IMR-90 (cell line): ENCODE measurements around the gene CDK8. TPM values are rescaled to one million over a fixed set of nuclear protein-coding genes. Genes with fewer than 3 reads are reported as not detected.

ENCODE experiments used
- ATAC-seq: fragments of 200-7000 bp; cut with Tn5 transposase; 2 replicates; pipeline ENCODE4 v1.9.1; 2020; ENCODE audit warnings: low read depth, mild to moderate bottlenecking, moderate library complexity
- BruUV-seq: library from RNA; stranded (reverse); fragments of 400-500 nt; replicated peaks from 2 replicates; lab custom pipeline; 2021; lab: Mats Ljungman, UMichigan
- CTCF ChIA-PET: fragments of 300-600 bp; formaldehyde crosslinking; extraction: SDS; loops from one replicate; lab custom pipeline; 2021; ENCODE audit warnings: antibody characterized with exemption; lab: Yijun Ruan, JAX
- POLR2A ChIA-PET: fragments of 300-600 bp; sonication (Branson Sonifier 250); formaldehyde crosslinking; loops from one replicate; lab custom pipeline; 2022; ENCODE audit warnings: antibody characterized with exemption; ENCODE audit not compliant: unreplicated experiment; lab: Charles Lee
- DNase-seq: peaks from one replicate; pipeline ENCODE4 v3.0.0; 2013
- H2AFZ ChIP-seq: replicated peaks from 2 replicates; pipeline ENCODE3; 2013; ENCODE audit warnings: low read length, mild to moderate bottlenecking; ENCODE audit not compliant: poor library complexity
- H2AK5ac ChIP-seq: 2 replicates; pipeline ENCODE4 v1.6.1; 2013; ENCODE audit warnings: low read depth, low read length, inconsistent platforms
- H2AK9ac ChIP-seq: replicated peaks from 2 replicates; pipeline ENCODE3; 2013; ENCODE audit warnings: mild to moderate bottlenecking, low read depth, low read length, moderate library complexity; ENCODE audit not compliant: poor library complexity
- H2BK120ac ChIP-seq: 2 replicates; pipeline ENCODE4 v1.6.1; 2013; ENCODE audit warnings: low read depth, low read length, inconsistent platforms
- H2BK15ac ChIP-seq: 3 replicates; pipeline ENCODE4 v1.6.1; 2013; ENCODE audit warnings: low read depth, low read length, inconsistent platforms
- H2BK20ac ChIP-seq: 2 replicates; pipeline ENCODE4 v1.6.1; 2013; ENCODE audit warnings: low read depth, mild to moderate bottlenecking, inconsistent platforms, low read length, moderate library complexity
- H2BK5ac ChIP-seq: 2 replicates; pipeline ENCODE4 v1.6.1; 2013; ENCODE audit warnings: mild to moderate bottlenecking, low read depth, low read length, inconsistent platforms; ENCODE audit not compliant: poor library complexity, severe bottlenecking
- H3K14ac ChIP-seq: replicated peaks from 2 replicates; pipeline ENCODE4 v1.6.1; 2013; ENCODE audit warnings: low read depth, low read length, inconsistent platforms
- H3K18ac ChIP-seq: 2 replicates; pipeline ENCODE4 v1.6.1; 2013; ENCODE audit warnings: low read depth, low read length, control low read depth
- H3K23ac ChIP-seq: 2 replicates; pipeline ENCODE4 v1.6.1; 2013; ENCODE audit warnings: low read depth, low read length, inconsistent platforms
- H3K27ac ChIP-seq: 2 replicates; pipeline ENCODE4 v1.5.1; 2013; ENCODE audit warnings: mild to moderate bottlenecking, control low read depth, low read length; ENCODE audit not compliant: insufficient read depth
- H3K27me3 ChIP-seq: 2 replicates; pipeline ENCODE4 v1.6.1; 2013; ENCODE audit warnings: low read length; ENCODE audit not compliant: control insufficient read depth, insufficient read depth
- H3K36me3 ChIP-seq: 2 replicates; pipeline ENCODE4 v1.6.1; 2013; ENCODE audit warnings: low read length, mixed read lengths; ENCODE audit not compliant: control insufficient read depth, insufficient read depth
- H3K4ac ChIP-seq: 2 replicates; pipeline ENCODE4 v1.6.1; 2013; ENCODE audit warnings: low read depth, low read length, inconsistent platforms
- H3K4me1 ChIP-seq: 2 replicates; pipeline ENCODE4 v1.6.1; 2013; ENCODE audit warnings: low read length, mixed read lengths; ENCODE audit not compliant: control insufficient read depth, insufficient read depth
- H3K4me2 ChIP-seq: 2 replicates; pipeline ENCODE4 v1.6.1; 2013; ENCODE audit warnings: low read depth, mild to moderate bottlenecking, control low read depth, low read length, moderate library complexity
- H3K4me3 ChIP-seq: 2 replicates; pipeline ENCODE4 v1.5.1; 2013; ENCODE audit warnings: low read depth, mild to moderate bottlenecking, control low read depth, low read length, moderate library complexity; ENCODE audit not compliant: insufficient read depth
- H3K56ac ChIP-seq: 2 replicates; pipeline ENCODE4 v1.6.1; 2013; ENCODE audit warnings: low read length, inconsistent platforms; ENCODE audit not compliant: insufficient read depth; ENCODE audit errors: extremely low read depth
- H3K79me1 ChIP-seq, 2 experiments: 2 replicates each; pipeline ENCODE4 v1.6.1; 2013; ENCODE audit warnings: low read length in 2 of 2, inconsistent platforms in 1 of 2, low read depth in 1 of 2
- H3K9ac ChIP-seq: 2 replicates; pipeline ENCODE4 v1.6.1; 2013; ENCODE audit warnings: low read depth, low read length, control low read depth
- H3K9me1 ChIP-seq: 2 replicates; pipeline ENCODE4 v1.6.1; 2013; ENCODE audit warnings: low read length, inconsistent platforms; ENCODE audit not compliant: insufficient read depth
- H3K9me3 ChIP-seq: 2 replicates; pipeline ENCODE4 v1.6.1; 2013; ENCODE audit warnings: low read length; ENCODE audit not compliant: control insufficient read depth, insufficient read depth
- H4K20me1 ChIP-seq: 2 replicates; pipeline ENCODE4 v1.6.1; 2013; ENCODE audit warnings: low read length, inconsistent platforms; ENCODE audit not compliant: insufficient read depth
- H4K5ac ChIP-seq: 2 replicates; pipeline ENCODE4 v1.6.1; 2013; ENCODE audit warnings: mild to moderate bottlenecking, low read depth, low read length, control low read depth
- H4K8ac ChIP-seq, 2 experiments: 2 replicates each; pipeline ENCODE4 v1.6.1; 2013; ENCODE audit warnings: low read depth in 2 of 2, low read length in 2 of 2, control low read depth in 1 of 2, inconsistent platforms in 1 of 2
- H4K91ac ChIP-seq: 2 replicates; pipeline ENCODE4 v1.6.1; 2013; ENCODE audit warnings: low read depth, low read length, inconsistent platforms; ENCODE audit not compliant: insufficient read depth
- CEBPB ChIP-seq: IDR thresholded peaks from 2 replicates; pipeline ENCODE4 v1.6.1; 2012; ENCODE audit warnings: low read depth, low read length, improper control_type of control experiment
- FOS ChIP-seq: fragments of 150-350 bp; IDR thresholded peaks from 2 replicates; pipeline ENCODE4 v1.6.1; 2016; ENCODE audit warnings: low read depth, low read length
- MAFK ChIP-seq: IDR thresholded peaks from 2 replicates; pipeline ENCODE4 v1.6.1; 2012; ENCODE audit warnings: low read depth, low read length, improper control_type of control experiment
- MAZ ChIP-seq: IDR thresholded peaks from 2 replicates; pipeline ENCODE4 v1.6.1; 2012; ENCODE audit warnings: low read depth, mild to moderate bottlenecking, low read length, improper control_type of control experiment, moderate library complexity, borderline replicate concordance
- NFE2L2 ChIP-seq: fragments of 150-350 bp; IDR thresholded peaks from 2 replicates; pipeline ENCODE4 v1.6.1; 2016; ENCODE audit warnings: low read depth, mild to moderate bottlenecking, low read length
- RCOR1 ChIP-seq: IDR thresholded peaks from 2 replicates; pipeline ENCODE4 v1.6.1; 2012; ENCODE audit warnings: mild to moderate bottlenecking, low read length, improper control_type of control experiment; ENCODE audit not compliant: insufficient replicate concordance
- RFX5 ChIP-seq: IDR thresholded peaks from 2 replicates; pipeline ENCODE4 v1.8.0; 2012; ENCODE audit warnings: low read depth, mild to moderate bottlenecking, low read length, moderate library complexity
- SMC3 ChIP-seq: fragments of 150-350 bp; IDR thresholded peaks from 2 replicates; pipeline ENCODE4 v1.6.1; 2016; ENCODE audit warnings: low read depth, mild to moderate bottlenecking, antibody characterized with exemption, low read length, moderate library complexity
- WGBS, 2 experiments: methylation state at CpG; one replicate each; pipeline versions ENCODE4 v1.1.5 to v1.1.7; 2013; ENCODE audit warnings: missing lambda C conversion rate in 2 of 2; ENCODE audit not compliant: insufficient read length in 1 of 2; ENCODE audit errors: extremely low coverage in 2 of 2; 5-methylcytosine and 5-hydroxymethylcytosine counted together
- dilution Hi-C: fragments of 300-500 bp; cut with HindIII; formaldehyde crosslinking; loops from one replicate; pipeline ENCODE4 v1.14.3; 2018; ENCODE audit warnings: low sequenced_read_pairs; ENCODE audit not compliant: unreplicated experiment
- in situ Hi-C: fragments of 300-500 bp; cut with MboI; formaldehyde crosslinking; loops from 3 replicates; pipeline ENCODE4 v1.14.3; 2019; ENCODE audit warnings: low sequenced_read_pairs, inconsistent platforms, mixed read lengths
- intact Hi-C: fragments of 100-400 bp; cut with micrococcal nuclease; formaldehyde crosslinking; loops from 2 replicates; pipeline ENCODE4 v1.10.0; 2022
- polyA plus RNA-seq, 3 experiments: library from polyadenylated mRNA; depleted of rRNA; stranded (reverse); fragments of >200 nt; gene quantifications; 2 replicates each; pipeline ENCODE4 v1.2.3, GENCODE V29; 2012; ENCODE audit warnings: low replicate concordance in 1 of 3
- total RNA-seq: library from RNA; depleted of rRNA; stranded (reverse); fragments of >200 nt; gene quantifications from 2 replicates; pipeline ENCODE4 v1.2.3, GENCODE V29; 2012
- TF ChIP-seq, protein P1 (sequence below): fragments of 150-350 bp; IDR thresholded peaks from 2 replicates; pipeline ENCODE4 v1.6.1; 2016; ENCODE audit warnings: low read depth, mild to moderate bottlenecking, low read length, moderate library complexity, borderline replicate concordance
- TF ChIP-seq, protein P2 (sequence below): fragments of 150-350 bp; IDR thresholded peaks from 2 replicates; pipeline ENCODE4 v1.6.1; 2017; ENCODE audit warnings: mild to moderate bottlenecking, antibody characterized with exemption, low read length, low read depth
- TF ChIP-seq, protein P3 (sequence below): conservative IDR thresholded peaks from 2 replicates; pipeline ENCODE4 v1.5.1; 2012; ENCODE audit warnings: mild to moderate bottlenecking, low read depth, low read length, improper control_type of control experiment

The CDK8 gene
- total and polyA plus RNA-seq, 2 of the 4 experiments (the other 2 are of a cell fraction): 15.4 to 19.0 TPM

DNA sequence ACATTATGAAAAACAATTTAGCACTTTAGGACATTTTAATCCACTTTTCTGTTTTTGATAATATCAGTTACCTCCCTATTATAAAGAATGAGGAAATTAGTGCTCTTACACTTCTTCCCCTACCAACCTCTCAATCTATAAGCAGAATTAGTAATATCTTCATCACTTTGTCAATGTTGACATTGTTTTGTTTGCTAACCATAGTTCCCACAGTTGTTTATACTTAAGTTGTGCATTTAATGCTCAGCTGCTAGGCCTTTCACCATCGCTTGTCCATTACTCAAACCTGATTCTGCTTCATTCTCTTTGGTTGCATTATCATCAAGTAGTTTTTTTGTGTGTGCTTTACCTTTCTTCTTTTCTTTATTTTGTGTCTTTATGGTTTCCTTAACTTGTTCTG is 132.1 kb downstream of the CDK8 start:
- Histone ChIP-seq H3K4me1 (0 out of 2 replicates have a peak, but pooled peaks cover 2% of the 10 kb centered on the region), H3K14ac (no peak overlapping the region), H4K91ac (no peak overlapping the region), H4K20me1 (no peaks in the 10 kb centered on the region), H3K4me2 (no peak overlapping the region), H3K27me3 (no peaks in the 10 kb centered on the region), H2AFZ (no peak overlapping the region), H3K36me3 (peaks cover 9% of the 10 kb centered on the region), H3K18ac (no peak overlapping the region), H3K56ac (no peak overlapping the region), H2BK20ac (no peak overlapping the region), H2AK9ac (no peak overlapping the region), H3K23ac (no peak overlapping the region), H3K4ac (no peak overlapping the region), H3K9me3 (no peaks in the 10 kb centered on the region), H3K9ac (no peak overlapping the region), H2BK5ac (no peak overlapping the region), H3K9me1 (0 out of 2 replicates have a peak, but pooled peaks cover 2% of the 10 kb centered on the region), H2BK15ac (no peak overlapping the region), H2AK5ac (no peak overlapping the region), H3K79me1 (peaks cover 0 to 5% of the 10 kb centered on the region in 2 experiments; a peak in 1 of 4 replicates), H3K27ac (no peak overlapping the region), H4K8ac (no peak overlapping the region), H3K4me3 (no peak overlapping the region), H4K5ac (no peak overlapping the region), H2BK120ac (no peak overlapping the region)
- ChIA-PET POLR2A (no interaction called here), CTCF (no interaction called here)
- intact Hi-C loops: no loop called here
- no TSS peak for BruUV-seq
- no peak for TF ChIP-seq NFE2L2
- no peak for TF ChIP-seq MAZ
- TF ChIP-seq, protein P1, sequence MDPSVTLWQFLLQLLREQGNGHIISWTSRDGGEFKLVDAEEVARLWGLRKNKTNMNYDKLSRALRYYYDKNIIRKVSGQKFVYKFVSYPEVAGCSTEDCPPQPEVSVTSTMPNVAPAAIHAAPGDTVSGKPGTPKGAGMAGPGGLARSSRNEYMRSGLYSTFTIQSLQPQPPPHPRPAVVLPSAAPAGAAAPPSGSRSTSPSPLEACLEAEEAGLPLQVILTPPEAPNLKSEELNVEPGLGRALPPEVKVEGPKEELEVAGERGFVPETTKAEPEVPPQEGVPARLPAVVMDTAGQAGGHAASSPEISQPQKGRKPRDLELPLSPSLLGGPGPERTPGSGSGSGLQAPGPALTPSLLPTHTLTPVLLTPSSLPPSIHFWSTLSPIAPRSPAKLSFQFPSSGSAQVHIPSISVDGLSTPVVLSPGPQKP: no peak
- no peak for TF ChIP-seq RCOR1
- TF ChIP-seq, protein P2, sequence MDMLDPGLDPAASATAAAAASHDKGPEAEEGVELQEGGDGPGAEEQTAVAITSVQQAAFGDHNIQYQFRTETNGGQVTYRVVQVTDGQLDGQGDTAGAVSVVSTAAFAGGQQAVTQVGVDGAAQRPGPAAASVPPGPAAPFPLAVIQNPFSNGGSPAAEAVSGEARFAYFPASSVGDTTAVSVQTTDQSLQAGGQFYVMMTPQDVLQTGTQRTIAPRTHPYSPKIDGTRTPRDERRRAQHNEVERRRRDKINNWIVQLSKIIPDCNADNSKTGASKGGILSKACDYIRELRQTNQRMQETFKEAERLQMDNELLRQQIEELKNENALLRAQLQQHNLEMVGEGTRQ: no peak
- no peak for TF ChIP-seq CEBPB
- no peak for TF ChIP-seq FOS
- TF ChIP-seq RFX5: no peak
- TF ChIP-seq SMC3: no peak
- TF ChIP-seq MAFK: no peak
- TF ChIP-seq, protein P3, sequence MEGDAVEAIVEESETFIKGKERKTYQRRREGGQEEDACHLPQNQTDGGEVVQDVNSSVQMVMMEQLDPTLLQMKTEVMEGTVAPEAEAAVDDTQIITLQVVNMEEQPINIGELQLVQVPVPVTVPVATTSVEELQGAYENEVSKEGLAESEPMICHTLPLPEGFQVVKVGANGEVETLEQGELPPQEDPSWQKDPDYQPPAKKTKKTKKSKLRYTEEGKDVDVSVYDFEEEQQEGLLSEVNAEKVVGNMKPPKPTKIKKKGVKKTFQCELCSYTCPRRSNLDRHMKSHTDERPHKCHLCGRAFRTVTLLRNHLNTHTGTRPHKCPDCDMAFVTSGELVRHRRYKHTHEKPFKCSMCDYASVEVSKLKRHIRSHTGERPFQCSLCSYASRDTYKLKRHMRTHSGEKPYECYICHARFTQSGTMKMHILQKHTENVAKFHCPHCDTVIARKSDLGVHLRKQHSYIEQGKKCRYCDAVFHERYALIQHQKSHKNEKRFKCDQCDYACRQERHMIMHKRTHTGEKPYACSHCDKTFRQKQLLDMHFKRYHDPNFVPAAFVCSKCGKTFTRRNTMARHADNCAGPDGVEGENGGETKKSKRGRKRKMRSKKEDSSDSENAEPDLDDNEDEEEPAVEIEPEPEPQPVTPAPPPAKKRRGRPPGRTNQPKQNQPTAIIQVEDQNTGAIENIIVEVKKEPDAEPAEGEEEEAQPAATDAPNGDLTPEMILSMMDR: no peak
- WGBS, 2 experiments: no CpG with 5 or more reads among the region's 1 CpG
- in situ Hi-C loops: no loop called here
- no peak for DNase-seq
- ATAC-seq: no peak
- dilution Hi-C loops: no loop called here
